Trophoblast cell (in vitro differentiated cells and primary cell): Measurements from ENCODE around the gene GOLT1A.
"Not testable (repeated sequence)": the region's sequence is repeated elsewhere in the genome, so short reads cannot be mapped to it uniquely, and the experiment has no call there.

Experiments used
- DNase-seq, 2 donors: peaks; one replicate each; pipeline ENCODE4 v3.0.0-alpha.2; 2016
- H2AFZ ChIP-seq: 2 replicates; pipeline ENCODE4 v1.6.1; 2013; ENCODE audit warnings: low read length, moderate library complexity, mild to moderate bottlenecking; ENCODE audit not compliant: insufficient read depth, poor library complexity
- H2AK5ac ChIP-seq: 2 replicates; pipeline ENCODE4 v1.6.1; 2013; ENCODE audit warnings: mild to moderate bottlenecking, low read length
- H2BK120ac ChIP-seq: 2 replicates; pipeline ENCODE4 v1.6.1; 2013; ENCODE audit warnings: low read length, mild to moderate bottlenecking, moderate library complexity; ENCODE audit not compliant: insufficient read depth, poor library complexity
- H2BK12ac ChIP-seq: 2 replicates; pipeline ENCODE4 v1.6.1; 2013; ENCODE audit warnings: mild to moderate bottlenecking, low read length, moderate library complexity
- H2BK5ac ChIP-seq: 2 replicates; pipeline ENCODE4 v1.6.1; 2013; ENCODE audit warnings: low read length, low read depth, moderate library complexity, mild to moderate bottlenecking; ENCODE audit not compliant: poor library complexity
- H3K14ac ChIP-seq: 2 replicates; pipeline ENCODE4 v1.6.1; 2013; ENCODE audit warnings: mild to moderate bottlenecking, low read length
- H3K18ac ChIP-seq: 2 replicates; pipeline ENCODE4 v1.6.1; 2013; ENCODE audit warnings: mild to moderate bottlenecking, low read length
- H3K23ac ChIP-seq: 2 replicates; pipeline ENCODE4 v1.6.1; 2013; ENCODE audit warnings: low read length
- H3K27ac ChIP-seq: 2 replicates; pipeline ENCODE4 v1.5.1; 2013; ENCODE audit warnings: low read depth, mild to moderate bottlenecking, inconsistent platforms, low read length, moderate library complexity
- H3K27me3 ChIP-seq: 2 replicates; pipeline ENCODE4 v1.6.1; 2013; ENCODE audit warnings: inconsistent platforms, mild to moderate bottlenecking, low read length, moderate library complexity; ENCODE audit not compliant: insufficient read depth
- H3K36me3 ChIP-seq, 2 experiments: 1 replicate in 1 of 2; 2 replicates in 1 of 2; pipeline ENCODE4 v1.6.1; 2013; ENCODE audit warnings: low read length in 2 of 2, mild to moderate bottlenecking in 2 of 2, moderate library complexity in 1 of 2; ENCODE audit not compliant: insufficient read depth in 2 of 2, control insufficient read depth in 1 of 2
- H3K4ac ChIP-seq: 2 replicates; pipeline ENCODE4 v1.6.1; 2013; ENCODE audit warnings: low read depth, mild to moderate bottlenecking, low read length, moderate library complexity
- H3K4me1 ChIP-seq, 2 experiments: 1 replicate in 1 of 2; 2 replicates in 1 of 2; pipeline ENCODE4 v1.6.1; 2013; ENCODE audit warnings: low read length in 2 of 2, mild to moderate bottlenecking in 2 of 2, moderate library complexity in 1 of 2; ENCODE audit not compliant: insufficient read depth in 2 of 2, control insufficient read depth in 1 of 2
- H3K4me2 ChIP-seq: 2 replicates; pipeline ENCODE4 v1.6.1; 2013; ENCODE audit warnings: inconsistent platforms, mild to moderate bottlenecking, low read length, moderate library complexity
- H3K4me3 ChIP-seq: 2 replicates; pipeline ENCODE4 v1.5.1; 2013; ENCODE audit warnings: mild to moderate bottlenecking, low read depth, low read length, inconsistent platforms
- H3K79me1 ChIP-seq: one replicate; pipeline ENCODE4 v1.6.1; 2013; ENCODE audit warnings: low read length
- H3K79me2 ChIP-seq: 2 replicates; pipeline ENCODE4 v1.6.1; 2013; ENCODE audit warnings: low read length, mild to moderate bottlenecking; ENCODE audit not compliant: control insufficient read depth, insufficient read depth, poor library complexity
- H3K9ac ChIP-seq: 2 replicates; pipeline ENCODE4 v1.6.1; 2013; ENCODE audit warnings: mild to moderate bottlenecking, low read length
- H3K9me3 ChIP-seq: 2 replicates; pipeline ENCODE4 v1.6.1; 2013; ENCODE audit warnings: low read depth, mild to moderate bottlenecking, control low read depth, inconsistent platforms, low read length; ENCODE audit not compliant: insufficient read depth
- H4K12ac ChIP-seq: 2 replicates; pipeline ENCODE4 v1.6.1; 2013; ENCODE audit warnings: low read depth, mild to moderate bottlenecking, low read length, moderate library complexity
- H4K8ac ChIP-seq: 2 replicates; pipeline ENCODE4 v1.6.1; 2013; ENCODE audit warnings: low read depth, mild to moderate bottlenecking, low read length, moderate library complexity
- H4K91ac ChIP-seq: one replicate; pipeline ENCODE4 v1.6.1; 2013; ENCODE audit warnings: low read depth, mild to moderate bottlenecking, low read length, moderate library complexity
- WGBS: extraction: QIAGEN DNeasy Blood & Tissue Kit; methylation state at CpG from one replicate; pipeline ENCODE4 v1.1.7; 2013; ENCODE audit warnings: missing lambda C conversion rate; ENCODE audit not compliant: insufficient read length, insufficient coverage; ENCODE audit errors: extremely low coverage; 5-methylcytosine and 5-hydroxymethylcytosine counted together

GOLT1A gene

GRCh38 chr1:204240233-204240632 lies 26.4 kb upstream of the GOLT1A start:
- Histone ChIP-seq H3K79me2 (no peaks in the 10 kb centered on the region), H4K12ac (no peak overlapping the region), H3K4me1 (no peaks in the 10 kb centered on the region), H3K4ac (no peak overlapping the region), H3K79me1 (no peaks in the 10 kb centered on the region), H4K91ac (no peak overlapping the region), H4K8ac (no peak overlapping the region), H3K36me3 (peaks cover 35 to 41% of the 10 kb centered on the region in 2 experiments), H3K9ac (no peak overlapping the region), H2BK120ac (no peak overlapping the region), H3K9me3 (peaks cover 2% of the 10 kb centered on the region), H2AFZ (no peak overlapping the region), H3K4me2 (no peak overlapping the region), H2BK5ac (no peak overlapping the region), H3K27me3 (no peaks in the 10 kb centered on the region), H3K4me3 (no peak overlapping the region), H3K14ac (no peak overlapping the region), H3K27ac (no peak overlapping the region), H3K23ac (no peak overlapping the region), H2BK12ac (no peak overlapping the region), H2AK5ac (no peak overlapping the region), H3K18ac (no peak overlapping the region)
- no peak for DNase-seq
- no CpG with 5 or more reads among the region's 1 CpG for WGBS

GRCh38 chr1:204239401-204239800 lies 25.6 kb upstream of the GOLT1A start:
- not testable (repeated sequence) for H3K4ac ChIP-seq, H2AK5ac ChIP-seq, H2BK12ac ChIP-seq, H3K27me3 ChIP-seq, H3K4me3 ChIP-seq, H3K14ac ChIP-seq, H4K12ac ChIP-seq, H3K27ac ChIP-seq, H3K4me2 ChIP-seq, H3K4me1 ChIP-seq, H3K79me2 ChIP-seq, H4K91ac ChIP-seq, H4K8ac ChIP-seq, H3K9ac ChIP-seq, H3K23ac ChIP-seq, H3K9me3 ChIP-seq, H2AFZ ChIP-seq, H3K79me1 ChIP-seq, H2BK5ac ChIP-seq, H3K18ac ChIP-seq, H2BK120ac ChIP-seq
- DNase-seq, result peak; percentile 44 to 82
- peaks cover 27 to 37% of the 10 kb centered on the region in 2 experiments for H3K36me3 ChIP-seq
- no CpG with 5 or more reads among the region's 3 CpGs for WGBS

- not testable (repeated sequence) for H3K14ac ChIP-seq, H3K27ac ChIP-seq, H3K9me3 ChIP-seq, H3K27me3 ChIP-seq, H2BK12ac ChIP-seq, H4K8ac ChIP-seq, H3K9ac ChIP-seq, H2AK5ac ChIP-seq, H2AFZ ChIP-seq, H3K18ac ChIP-seq, H3K79me2 ChIP-seq, H3K4me3 ChIP-seq, H3K4me1 ChIP-seq, H3K4me2 ChIP-seq, H4K12ac ChIP-seq, H2BK120ac ChIP-seq, H4K91ac ChIP-seq, H3K23ac ChIP-seq, H2BK5ac ChIP-seq, DNase-seq, H3K4ac ChIP-seq, H3K79me1 ChIP-seq
- WGBS, result no CpG with 5 or more reads among the region's 2 CpGs
- H3K36me3 ChIP-seq, result peaks cover 25 to 34% of the 10 kb centered on the region in 2 experiments
These were observed 24.7 kb upstream of the GOLT1A start for GRCh38 chr1:204238520-204238919.

GRCh38 chr1:204237515-204237914 lies 23.7 kb upstream of the GOLT1A start:
- not testable (repeated sequence) for H2AK5ac ChIP-seq, H3K9me3 ChIP-seq, H3K4me2 ChIP-seq, H3K18ac ChIP-seq, H2AFZ ChIP-seq, H3K4me3 ChIP-seq, H3K4me1 ChIP-seq, H3K23ac ChIP-seq, H3K4ac ChIP-seq, H3K79me1 ChIP-seq, H2BK5ac ChIP-seq, H4K91ac ChIP-seq, DNase-seq, H3K27ac ChIP-seq, H4K8ac ChIP-seq, H3K27me3 ChIP-seq, H3K79me2 ChIP-seq, H3K14ac ChIP-seq, H4K12ac ChIP-seq, H2BK120ac ChIP-seq, H2BK12ac ChIP-seq, H3K9ac ChIP-seq
- H3K36me3 ChIP-seq, result peaks cover 15 to 24% of the 10 kb centered on the region in 2 experiments
- WGBS, result no CpG with 5 or more reads among the region's 1 CpG
